ENCODE results near the gene GABPB1.

The GABPB1 gene

GRCh38 chr15:50232791-50233190, 122.2 kb downstream of the GABPB1 start:
- no peak for TF ChIP-seq CTCF (IDR thresholded peaks at IDR 0.05; ENCODE audit: control insufficient read depth, insufficient read depth, low read depth, low read length, missing control alignments)
- no peak overlapping the region for H3K4me3 ChIP-seq (ENCODE audit: control insufficient read depth, low read depth, low read length)
- DNase-seq (ENCODE audit: low read depth), result no peak

GRCh38 chr15:50231761-50232160, 123.2 kb downstream of the GABPB1 start:
- no peak for TF ChIP-seq CTCF (IDR thresholded peaks at IDR 0.05; ENCODE audit: control insufficient read depth, insufficient read depth, low read depth, low read length, missing control alignments)
- no peak overlapping the region for H3K4me3 ChIP-seq (ENCODE audit: control insufficient read depth, low read depth, low read length)
- DNase-seq (ENCODE audit: low read depth), result no peak

GRCh38 chr15:50229336-50229735, 125.7 kb downstream of the GABPB1 start:
- no peak overlapping the region for H3K4me3 ChIP-seq (ENCODE audit: control insufficient read depth, low read depth, low read length)
- TF ChIP-seq CTCF (IDR thresholded peaks at IDR 0.05; ENCODE audit: control insufficient read depth, insufficient read depth, low read depth, low read length, missing control alignments), result no peak
- DNase-seq (ENCODE audit: low read depth), result no peak

GRCh38 chr15:50228866-50229265, 126.1 kb downstream of the GABPB1 start:
- no peak overlapping the region for H3K4me3 ChIP-seq (ENCODE audit: control insufficient read depth, low read depth, low read length)
- DNase-seq (ENCODE audit: low read depth), result no peak
- TF ChIP-seq CTCF (IDR thresholded peaks at IDR 0.05; ENCODE audit: control insufficient read depth, insufficient read depth, low read depth, low read length, missing control alignments), result no peak

- DNase-seq (ENCODE audit: low read depth), result peak; percentile 13
- TF ChIP-seq CTCF (IDR thresholded peaks at IDR 0.05; ENCODE audit: control insufficient read depth, insufficient read depth, low read depth, low read length, missing control alignments), result no peak
Observed at GRCh38 chr15:50227076-50227475, 127.9 kb downstream of the GABPB1 start.

GRCh38 chr15:50225938-50226337, 129.1 kb downstream of the GABPB1 start:
- no peak for DNase-seq (ENCODE audit: low read depth)
- no peak for TF ChIP-seq CTCF (IDR thresholded peaks at IDR 0.05; ENCODE audit: control insufficient read depth, insufficient read depth, low read depth, low read length, missing control alignments)
- no peak overlapping the region for H3K4me3 ChIP-seq (ENCODE audit: control insufficient read depth, low read depth, low read length)

More at GRCh38 chr15:50227076-50227475, 127.9 kb downstream of the GABPB1 start:
- H3K4me3 ChIP-seq (ENCODE audit: control insufficient read depth, low read depth, low read length), result no peak overlapping the region
